DMS79 treated with DMSO at 0.1 percent for 48 hours (cell line): ENCODE measurements around the gene LRRC39.

Experiments
- DNase-seq: peaks from one replicate; lab custom pipeline; 2025; lab: John Stamatoyannopoulos, UW

Gene LRRC39

GRCh38 chr1:100147875-100148274, 30.2 kb downstream of the LRRC39 start:
- DNase-seq: no peak

- DNase-seq: no peak
Observed at GRCh38 chr1:100146958-100147357, 31.1 kb downstream of the LRRC39 start.

DNA sequence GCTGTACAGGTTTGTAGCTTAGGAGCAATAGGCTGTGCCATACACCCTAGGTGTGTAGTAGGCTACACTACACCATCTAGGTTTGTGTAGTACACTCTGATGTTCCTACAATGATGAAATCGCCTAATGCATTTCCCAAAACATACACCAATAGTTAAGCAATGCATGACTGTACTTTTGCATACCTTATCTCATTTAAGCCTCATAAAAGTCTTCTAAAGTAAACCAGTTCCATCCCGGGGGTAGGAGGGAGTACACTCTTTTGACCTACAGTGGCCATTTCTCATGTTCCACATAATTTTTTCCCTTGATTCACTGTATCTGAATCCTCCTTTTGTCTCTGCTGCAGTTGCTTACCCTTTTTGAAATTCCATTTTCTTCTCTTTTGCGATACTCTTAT, 32.9 kb downstream of the LRRC39 start:
- no peak for DNase-seq

GRCh38 chr1:100142343-100142742, 35.7 kb downstream of the LRRC39 start:
- DNase-seq: no peak

DNA sequence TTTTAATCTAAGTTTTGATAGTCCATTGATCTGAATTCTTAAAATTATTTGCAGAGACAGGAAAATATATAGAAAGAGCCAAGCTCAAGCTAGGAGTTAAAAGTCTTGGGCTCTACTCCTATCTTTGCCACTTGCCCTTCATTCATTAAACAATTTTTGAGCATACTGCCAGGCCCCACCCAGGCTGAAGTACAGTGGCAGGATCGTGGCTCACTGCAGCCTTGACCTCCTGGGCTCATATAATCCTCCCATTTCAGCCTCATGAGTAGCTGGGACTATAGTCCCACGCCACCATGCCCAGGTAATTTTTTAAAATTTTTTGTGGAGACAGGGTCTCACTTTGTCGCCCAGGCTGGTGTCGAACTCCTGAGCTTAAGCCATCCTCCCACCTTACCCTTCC, 36.9 kb downstream of the LRRC39 start:
- no peak for DNase-seq

- no peak for DNase-seq
Observed at GRCh38 chr1:100137602-100138001, 40.5 kb downstream of the LRRC39 start.

DNA sequence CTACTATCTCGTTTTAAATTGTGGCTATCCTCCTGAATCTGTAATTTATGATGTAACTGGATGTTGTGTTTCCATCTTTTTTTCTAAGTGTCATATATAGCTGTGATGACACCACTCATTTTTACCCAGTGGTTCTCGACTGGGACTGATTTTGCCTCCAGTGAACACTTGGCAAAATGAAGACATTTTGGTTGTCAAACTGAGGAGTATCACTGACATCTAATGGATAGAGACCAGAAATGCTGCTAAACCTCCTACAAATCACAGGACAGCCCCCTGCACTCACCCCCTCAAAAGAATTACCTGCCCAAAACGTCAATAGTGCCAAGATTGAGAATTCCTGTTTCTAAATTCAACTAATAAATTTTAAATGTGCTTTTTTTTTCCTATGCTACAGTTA, 43.2 kb downstream of the LRRC39 start:
- DNase-seq: no peak

DNA sequence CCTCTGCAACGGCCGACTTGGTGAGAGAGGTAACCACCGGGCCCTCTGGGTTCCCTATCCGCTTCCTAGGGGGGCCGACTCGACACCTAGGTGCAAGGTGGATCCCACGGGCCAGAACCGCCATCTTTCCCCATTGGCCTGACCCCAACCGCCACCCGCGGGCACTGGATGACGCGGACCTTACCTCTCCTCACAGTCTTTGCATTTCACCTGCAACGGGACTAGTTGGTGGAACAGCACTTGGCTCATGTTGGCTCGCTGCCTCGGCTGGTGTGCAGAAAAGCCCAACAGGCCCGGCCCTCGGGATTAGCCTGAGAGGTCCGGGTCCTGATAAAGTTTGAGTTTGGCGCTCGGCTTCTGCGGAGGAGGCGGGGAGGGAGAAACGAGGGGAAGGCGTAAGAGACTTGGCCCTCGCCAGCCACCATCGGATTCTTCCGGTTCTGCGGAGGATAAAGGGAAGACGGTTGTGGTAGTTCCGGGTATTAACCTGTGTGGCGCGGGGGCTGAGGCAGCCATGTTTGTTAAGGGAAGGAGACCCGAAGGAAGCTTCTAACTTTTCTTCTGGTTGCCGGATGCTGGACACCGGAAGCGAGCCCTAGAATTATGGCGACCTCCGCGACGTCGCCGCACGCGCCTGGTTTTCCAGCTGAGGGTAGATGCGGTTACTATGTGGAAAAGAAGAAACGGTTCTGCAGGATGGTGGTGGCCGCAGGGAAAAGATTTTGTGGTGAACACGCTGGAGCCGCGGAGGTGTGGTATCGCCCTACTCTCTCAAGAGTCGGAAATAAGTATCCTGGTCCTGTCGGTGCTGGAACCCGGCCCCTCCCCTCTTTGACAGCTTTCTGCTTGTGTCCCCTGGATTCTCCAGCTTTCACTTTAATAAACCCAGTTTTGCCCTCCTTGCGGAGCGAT, 45.2 kb downstream of the LRRC39 start, which contains the start of the genes SASS6 and TRMT13:
Gene SASS6, minus strand, starts transcription at position 365 of the 912 bp plus-strand sequence. Its CDS starts 116 bp downstream, at position 249.
Gene TRMT13, plus strand, starts transcription at position 598 of the 912 bp plus-strand sequence. Its CDS starts 6 bp downstream, at position 604.
- peak; percentile 99 for DNase-seq

DNA sequence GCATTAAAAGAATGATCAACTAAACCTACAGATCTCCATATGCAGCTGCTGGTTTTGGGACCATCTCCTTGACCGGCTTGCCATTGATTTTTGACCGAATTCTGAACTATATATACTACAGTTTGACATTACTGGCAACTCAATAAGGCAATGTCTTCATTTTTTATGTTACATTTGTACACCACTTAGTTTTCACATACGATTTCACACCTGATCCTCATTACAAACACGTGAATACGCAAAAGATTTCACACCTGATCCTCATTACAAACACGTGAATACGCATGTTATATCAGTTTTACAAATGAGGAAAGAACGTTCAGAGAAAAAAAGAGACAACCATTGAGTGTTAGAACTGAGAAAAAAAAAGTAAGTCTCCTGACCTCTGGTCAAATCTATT, 46.4 kb downstream of the LRRC39 start:
- no peak for DNase-seq

- DNase-seq: no peak
Observed at GRCh38 chr1:100130552-100131077, 47.4 kb downstream of the LRRC39 start.

DNA sequence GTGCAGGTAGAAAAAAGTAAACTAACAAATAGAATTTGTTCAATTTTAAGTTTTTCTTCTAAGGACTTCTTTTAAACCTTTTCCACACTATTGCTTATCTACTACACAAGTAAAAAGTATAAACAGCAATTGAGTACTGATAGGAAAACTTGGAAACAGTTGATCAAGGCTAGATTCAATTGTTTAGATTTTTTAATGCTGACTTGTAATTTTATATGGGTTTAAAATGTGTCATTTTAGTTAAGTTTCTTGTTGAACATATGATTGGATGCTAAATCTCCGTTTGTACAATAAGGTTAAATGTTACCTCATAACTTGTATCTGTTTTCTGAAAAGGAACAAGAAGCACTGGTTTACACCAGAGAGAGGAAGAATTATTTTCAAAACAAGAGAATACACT, 50.8 kb downstream of the LRRC39 start:
- no peak for DNase-seq

DNA sequence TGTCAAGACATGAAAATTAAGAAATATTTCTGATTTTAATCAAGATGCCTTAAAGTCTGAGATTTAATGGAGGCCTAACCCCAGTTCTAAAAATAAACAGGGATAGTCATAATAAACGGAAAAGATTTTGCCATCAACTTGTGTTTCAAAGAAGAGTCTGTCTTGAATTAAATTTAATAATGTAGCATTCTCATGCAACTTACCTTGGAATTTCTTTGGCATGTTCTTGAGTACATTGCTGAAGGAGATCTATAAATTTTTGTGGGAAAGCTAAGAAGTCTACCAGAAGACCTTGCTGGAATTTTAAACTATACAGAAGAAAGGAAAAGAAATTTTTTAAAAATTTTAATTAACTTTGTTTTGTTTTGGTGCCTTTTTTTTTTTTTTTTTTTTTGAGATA, 55.9 kb downstream of the LRRC39 start:
- no peak for DNase-seq

DNA sequence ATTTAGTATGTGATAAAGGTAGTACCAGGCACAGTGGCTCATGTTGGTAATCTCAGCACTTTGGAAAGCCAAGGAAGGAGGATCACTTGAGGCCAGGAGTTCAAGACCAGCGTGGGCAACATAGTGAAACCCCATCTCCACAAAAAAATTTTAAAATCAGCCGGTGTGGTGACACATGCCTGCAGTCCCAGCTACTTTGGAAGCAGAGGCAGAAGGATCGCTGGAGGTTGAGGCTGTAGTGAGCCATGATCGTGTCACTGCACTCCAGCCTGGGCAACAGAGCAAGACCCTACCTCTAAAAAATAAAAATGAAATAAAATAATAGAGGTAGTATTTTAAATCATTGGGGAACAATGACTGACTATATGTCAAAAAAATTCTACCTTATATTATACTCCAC, 62.5 kb downstream of the LRRC39 start:
- no peak for DNase-seq

DNA sequence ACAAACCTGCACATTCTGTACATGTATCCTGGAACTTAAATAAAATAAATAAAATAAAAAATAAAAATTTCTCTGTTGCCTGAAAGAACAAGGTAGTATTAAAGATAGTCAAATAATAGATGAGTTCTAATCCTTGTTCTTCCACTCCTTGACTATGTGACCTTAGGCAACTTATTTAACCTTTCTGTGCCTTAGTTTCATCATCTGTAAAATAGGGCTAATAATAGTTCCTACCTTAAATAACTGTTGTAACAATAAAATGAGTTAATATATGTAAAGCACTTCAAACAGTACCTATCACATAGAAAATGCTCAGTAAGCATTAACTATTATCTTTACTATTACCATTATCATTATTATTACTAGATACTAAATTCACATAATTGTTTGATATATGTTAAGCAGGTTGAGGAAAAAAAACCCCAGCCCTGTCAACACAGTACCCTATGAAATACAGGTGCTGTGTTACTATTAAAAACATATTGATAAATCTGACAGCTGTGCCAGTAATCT, 68.4 kb downstream of the LRRC39 start:
- no peak for DNase-seq

DNA sequence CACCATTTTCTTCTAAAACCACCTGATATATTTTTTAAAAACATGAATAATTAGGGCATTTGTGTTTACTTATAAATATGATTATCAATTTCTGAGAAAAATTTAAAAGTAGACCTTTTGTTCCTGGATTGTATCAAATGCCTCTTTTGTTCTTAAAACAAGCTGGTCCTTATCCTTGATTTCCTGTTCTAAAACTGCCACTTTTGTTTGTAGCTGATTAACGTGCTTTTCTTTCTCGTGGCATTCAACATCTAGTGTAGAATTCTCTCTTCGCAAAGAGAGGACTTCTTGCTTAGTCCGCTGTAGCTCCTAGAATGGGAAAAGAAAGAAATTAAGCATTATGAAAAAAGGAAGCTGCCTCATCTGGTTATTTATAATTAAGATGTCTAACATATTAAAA, 70.4 kb downstream of the LRRC39 start:
- no peak for DNase-seq

DNA sequence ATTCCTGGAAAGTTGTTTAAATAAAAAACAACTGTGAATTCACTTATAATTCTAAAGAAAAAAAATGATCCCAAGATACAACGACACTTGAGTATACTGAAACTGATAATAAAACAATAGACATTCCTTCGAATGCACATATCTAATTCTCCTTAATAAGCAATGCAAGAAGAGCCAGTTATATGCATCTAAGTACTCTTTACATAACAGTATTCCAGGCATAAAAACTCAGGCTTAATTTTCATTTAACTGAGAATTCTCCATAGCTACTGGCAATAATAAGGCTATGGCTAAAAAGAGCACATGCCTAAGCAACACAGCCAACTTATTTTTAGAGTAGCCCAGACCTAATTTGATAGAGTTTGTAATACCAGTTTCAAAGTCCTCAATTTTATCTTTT, 76.5 kb downstream of the LRRC39 start:
- DNase-seq: no peak

DNA sequence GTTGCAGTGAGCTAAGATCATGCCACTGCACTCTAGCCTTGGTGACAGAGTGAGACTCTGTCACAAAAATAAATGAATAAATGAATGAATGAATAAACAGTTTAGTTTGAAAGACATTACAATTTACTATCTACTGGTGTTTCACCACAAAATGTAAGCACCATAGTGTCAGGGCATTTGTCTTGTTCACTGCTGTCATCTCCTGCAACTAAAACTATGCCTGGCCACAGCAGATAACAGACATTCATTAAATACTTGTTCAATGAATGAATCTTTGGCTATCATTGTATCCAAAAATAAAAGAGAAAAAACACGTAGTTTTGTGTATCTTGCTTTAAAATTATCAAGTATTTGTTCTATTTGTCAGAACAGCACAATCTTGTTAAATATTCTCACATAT, 77.9 kb downstream of the LRRC39 start:
- no peak for DNase-seq
